Gastroesophageal sphincter (tissue), 3 donors: ENCODE measurements around the gene TGFB3.

Experiments used
- POLR2A ChIP-seq, 2 donors: fragments of 450-650 bp; IDR thresholded peaks; one replicate each; pipeline ENCODE4 v1.6.1; 2017; ENCODE audit warnings: antibody characterized with exemption in 2 of 2, mild to moderate bottlenecking in 2 of 2, moderate library complexity in 1 of 2
- POLR2AphosphoS5 ChIP-seq: sonication (generic); formaldehyde crosslinking; IDR thresholded peaks from one replicate; pipeline ENCODE4 v1.6.1; 2017; ENCODE audit warnings: antibody characterized with exemption
- TF ChIP-seq, protein P1 (sequence below), 4 experiments: fragments of 200-600 bp in 2 of 4; fragments of 450-650 bp in 2 of 4; sonication (generic) in 1 of 4; IDR thresholded peaks; one replicate each; pipeline ENCODE4 v1.5.1; 2017 to 2019; ENCODE audit warnings: antibody characterized with exemption in 4 of 4, mild to moderate bottlenecking in 2 of 4, moderate library complexity in 2 of 4

DNA sequence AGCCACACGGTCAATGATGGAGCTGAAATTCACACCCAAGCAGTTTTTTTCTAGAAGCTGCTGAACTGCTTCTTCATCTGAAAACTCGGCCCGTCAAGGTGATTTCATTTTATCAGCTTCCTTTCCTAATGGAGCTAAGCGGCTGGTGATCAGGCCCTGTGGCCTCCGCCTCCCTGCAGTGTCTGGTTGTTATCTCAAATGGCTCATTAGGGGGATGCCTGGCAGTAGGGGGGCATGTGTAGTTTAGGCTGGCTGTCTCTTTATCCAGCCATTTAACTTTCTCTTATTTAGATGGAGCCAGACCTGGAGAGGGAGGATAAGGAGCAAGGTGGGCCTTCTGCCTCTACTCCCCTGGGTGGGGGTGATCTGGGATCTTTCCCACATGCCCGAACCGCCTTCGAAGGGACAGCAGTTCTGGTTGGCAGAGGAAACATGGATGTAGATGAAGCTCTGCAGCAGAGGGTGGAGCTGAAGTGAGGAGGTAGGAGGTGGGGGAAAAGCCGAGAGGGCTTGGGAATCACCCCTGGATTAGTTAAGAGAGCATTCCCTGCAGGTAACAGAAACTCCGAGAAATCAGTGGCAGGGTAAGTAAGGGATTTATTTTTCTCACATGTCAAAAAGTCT lies 64.4 kb downstream of the TGFB3 start:
- TF ChIP-seq, protein P1, sequence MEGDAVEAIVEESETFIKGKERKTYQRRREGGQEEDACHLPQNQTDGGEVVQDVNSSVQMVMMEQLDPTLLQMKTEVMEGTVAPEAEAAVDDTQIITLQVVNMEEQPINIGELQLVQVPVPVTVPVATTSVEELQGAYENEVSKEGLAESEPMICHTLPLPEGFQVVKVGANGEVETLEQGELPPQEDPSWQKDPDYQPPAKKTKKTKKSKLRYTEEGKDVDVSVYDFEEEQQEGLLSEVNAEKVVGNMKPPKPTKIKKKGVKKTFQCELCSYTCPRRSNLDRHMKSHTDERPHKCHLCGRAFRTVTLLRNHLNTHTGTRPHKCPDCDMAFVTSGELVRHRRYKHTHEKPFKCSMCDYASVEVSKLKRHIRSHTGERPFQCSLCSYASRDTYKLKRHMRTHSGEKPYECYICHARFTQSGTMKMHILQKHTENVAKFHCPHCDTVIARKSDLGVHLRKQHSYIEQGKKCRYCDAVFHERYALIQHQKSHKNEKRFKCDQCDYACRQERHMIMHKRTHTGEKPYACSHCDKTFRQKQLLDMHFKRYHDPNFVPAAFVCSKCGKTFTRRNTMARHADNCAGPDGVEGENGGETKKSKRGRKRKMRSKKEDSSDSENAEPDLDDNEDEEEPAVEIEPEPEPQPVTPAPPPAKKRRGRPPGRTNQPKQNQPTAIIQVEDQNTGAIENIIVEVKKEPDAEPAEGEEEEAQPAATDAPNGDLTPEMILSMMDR (IDR thresholded peaks at IDR 0.05), result no peak
- TF ChIP-seq POLR2AphosphoS5, result no peak
- TF ChIP-seq POLR2A (IDR thresholded peaks at IDR 0.05), result no peak
